NCI-H187 treated with DMSO at 0.1 percent for 48 hours (cell line): ENCODE measurements around the gene AFDN.

Experiments
- DNase-seq: peaks from one replicate; lab custom pipeline; 2025; lab: John Stamatoyannopoulos, UW

Gene AFDN

GRCh38 chr6:167812088-167812487, 14.6 kb upstream of the AFDN start:
- no peak for DNase-seq

- no peak for DNase-seq
Measured at GRCh38 chr6:167815296-167815980, 11.3 kb upstream of the AFDN start.

- DNase-seq = no peak
Measured at GRCh38 chr6:167817016-167817415, 9.7 kb upstream of the AFDN start.

GRCh38 chr6:167817729-167818128, 9.0 kb upstream of the AFDN start:
- no peak for DNase-seq

- DNase-seq = no peak
Measured at GRCh38 chr6:167819576-167819975, 7.1 kb upstream of the AFDN start.

GRCh38 chr6:167820681-167821080, 6.0 kb upstream of the AFDN start:
- DNase-seq = no peak

- DNase-seq = no peak
Measured at GRCh38 chr6:167824591-167825331, 1.9 kb upstream of the AFDN start.

- DNase-seq = no peak
Measured at GRCh38 chr6:167825332-167826229, 1.1 kb upstream of the AFDN start.

- no peak for DNase-seq
Measured at GRCh38 chr6:167826230-167826895, 348 bp upstream of the AFDN start.

GRCh38 chr6:167827583-167828324, 1.0 kb downstream of the AFDN start:
- no peak for DNase-seq

- DNase-seq = no peak
Measured at GRCh38 chr6:167828325-167828956, 1.7 kb downstream of the AFDN start.

GRCh38 chr6:167829513-167829912, 2.8 kb downstream of the AFDN start:
- DNase-seq = no peak

- DNase-seq = no peak
Measured at GRCh38 chr6:167831281-167831828, 4.6 kb downstream of the AFDN start.

- no peak for DNase-seq
Measured at GRCh38 chr6:167832497-167833395, 6.0 kb downstream of the AFDN start.

- no peak for DNase-seq
Measured at GRCh38 chr6:167833396-167833763, 6.7 kb downstream of the AFDN start.

- DNase-seq = no peak
Measured at GRCh38 chr6:167835260-167835659, 8.5 kb downstream of the AFDN start.

GRCh38 chr6:167836721-167837120, 10.0 kb downstream of the AFDN start:
- no peak for DNase-seq

- DNase-seq = no peak
Measured at GRCh38 chr6:167838207-167838748, 11.6 kb downstream of the AFDN start.

GRCh38 chr6:167839343-167839742, 12.6 kb downstream of the AFDN start:
- no peak for DNase-seq
